NOMO-1 treated with DMSO at 0.1 percent for 48 hours (cell line): ENCODE results near the gene RAMACL.
A peak's percentile ranks its signal among the peaks of the same experiment; 100 is the strongest.
"Not testable (repeated sequence)": the region's sequence is repeated elsewhere in the genome, so short reads cannot be mapped to it uniquely, and the experiment has no call there.

Experiments
- DNase-seq: peaks from one replicate; lab custom pipeline; 2025; ENCODE audit not compliant: unreplicated experiment; lab: John Stamatoyannopoulos, UW

The RAMACL gene

DNA sequence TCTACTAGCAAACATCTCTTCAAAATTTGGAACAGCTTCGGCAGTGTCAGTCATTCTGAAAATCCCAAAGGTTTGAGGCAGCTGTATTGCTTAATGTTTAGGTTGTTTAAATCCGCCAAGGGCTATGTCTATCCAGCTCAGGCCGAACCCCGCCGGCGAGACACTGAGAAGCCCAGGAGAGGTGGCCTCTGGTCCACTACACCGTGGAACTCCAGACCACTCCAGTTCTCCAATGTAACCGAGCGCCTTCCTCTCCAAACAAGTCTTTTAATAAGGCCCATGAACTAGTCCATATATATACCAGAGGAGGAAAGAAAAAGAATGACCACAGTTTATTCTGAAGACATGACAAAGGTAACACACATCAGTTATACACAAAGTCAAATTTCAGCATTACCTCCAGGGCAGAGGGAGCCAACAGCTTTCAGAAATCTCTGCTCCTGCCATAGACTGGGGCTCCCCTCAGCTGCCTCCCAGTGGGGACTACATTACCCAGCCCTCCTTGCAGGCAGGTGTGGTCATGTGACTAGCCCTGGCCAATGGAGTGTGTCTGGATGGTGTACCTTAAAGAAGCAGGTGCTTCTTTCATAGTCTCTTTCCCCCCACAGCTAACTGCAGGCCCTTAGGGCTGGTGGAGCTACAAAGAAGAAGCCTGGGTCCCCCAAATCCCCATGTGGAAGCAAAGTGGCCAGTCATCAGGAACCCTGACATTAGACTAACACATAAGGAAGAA lies at the start of gene RAMACL:
RAMACL (minus strand) TSS at position 255 of the 733 bp plus-strand sequence; CDS start at position 54, 201 bp downstream.
- peak; percentile 19 for DNase-seq

DNA sequence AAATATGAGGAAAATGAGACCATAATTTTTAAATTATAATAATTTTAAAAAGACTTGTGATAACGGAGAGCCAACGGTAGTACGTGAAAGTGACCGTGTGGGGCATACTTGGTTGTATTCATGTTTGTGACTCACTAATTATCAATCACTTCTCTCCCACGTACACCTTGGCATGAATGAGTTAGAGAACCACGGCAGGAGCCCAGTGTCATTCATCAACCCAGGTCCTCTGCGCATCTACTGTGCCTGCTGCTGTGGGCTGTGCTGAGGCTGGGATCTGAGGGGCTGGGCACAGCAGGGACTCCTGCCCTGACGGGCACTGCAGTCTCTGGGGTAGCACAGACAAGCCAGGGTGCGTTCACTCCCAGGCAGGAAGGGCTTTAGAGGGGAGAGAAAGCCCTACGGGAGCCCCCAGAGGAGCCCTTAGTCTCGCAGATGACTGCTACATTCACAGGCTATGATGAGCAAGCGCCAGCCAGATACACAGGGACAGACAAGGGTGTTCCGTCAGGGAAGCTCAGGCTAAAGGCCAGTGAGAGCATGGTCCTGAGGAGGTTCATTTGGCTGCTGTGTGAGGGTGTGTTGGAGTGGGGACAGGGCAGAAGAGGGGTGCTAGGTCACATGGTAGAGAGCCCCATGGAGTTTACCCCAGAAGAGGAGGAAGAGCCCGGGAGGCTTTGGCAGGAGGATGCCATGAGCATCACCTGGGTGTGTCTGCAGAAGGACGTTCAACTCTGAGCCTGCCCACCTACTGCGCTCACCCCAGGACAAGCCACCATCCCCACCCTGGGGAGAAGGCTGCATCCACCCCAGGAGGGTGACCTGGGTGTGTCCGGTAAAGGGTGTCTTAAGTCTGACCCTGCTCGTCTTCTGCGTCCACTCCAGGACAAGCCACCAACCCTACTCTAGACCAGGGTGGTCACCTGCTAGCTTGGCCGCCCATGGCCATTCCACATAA lies 48.8 kb upstream of the RAMACL start:
- DNase-seq = no peak

- DNase-seq = not testable (repeated sequence)
Measured at GRCh38 chr6:166634581-166634980, 48.1 kb upstream of the RAMACL start.

DNA sequence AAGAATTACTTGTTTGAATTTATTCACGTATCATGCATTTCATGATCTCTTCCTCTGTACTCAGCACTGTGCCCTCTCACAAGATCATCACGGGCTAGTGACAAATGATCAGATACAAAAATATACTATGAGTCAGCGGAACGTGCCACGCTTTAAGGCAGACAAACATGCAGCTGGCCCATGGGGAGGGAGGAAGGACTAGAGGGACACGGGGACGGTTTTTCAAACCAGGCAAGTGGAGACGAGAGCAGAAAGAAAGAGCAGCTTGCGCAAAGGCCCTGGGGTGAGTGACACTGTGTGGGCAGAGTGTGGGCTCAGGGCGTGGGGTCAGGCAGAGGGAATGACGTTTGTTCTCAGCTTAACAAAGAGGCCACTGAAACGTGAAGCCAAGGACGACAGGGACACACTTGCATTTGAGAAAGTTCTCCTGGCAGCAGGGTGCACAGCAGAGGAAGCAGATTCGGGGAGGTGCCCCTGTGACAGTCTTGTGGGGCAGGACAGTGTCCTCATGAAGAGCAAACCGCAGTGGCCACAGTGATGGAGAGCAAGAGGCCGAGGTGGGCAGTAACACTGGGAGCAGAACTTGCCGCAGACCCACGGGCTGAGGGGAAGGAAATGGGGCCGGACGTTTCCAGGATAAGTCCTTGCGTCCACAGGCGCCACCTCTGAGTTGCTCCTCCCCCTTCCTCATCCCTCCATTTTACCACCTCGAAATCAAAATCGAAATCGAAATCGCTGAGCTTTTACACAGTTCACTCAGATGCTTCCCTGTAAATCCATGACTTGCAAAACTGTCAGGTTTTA lies 47.5 kb upstream of the RAMACL start:
- peak; percentile 70 for DNase-seq

GRCh38 chr6:166632731-166633130 lies 46.3 kb upstream of the RAMACL start:
- no peak for DNase-seq

- DNase-seq = no peak
Measured at GRCh38 chr6:166630462-166630861, 44.0 kb upstream of the RAMACL start.

DNA sequence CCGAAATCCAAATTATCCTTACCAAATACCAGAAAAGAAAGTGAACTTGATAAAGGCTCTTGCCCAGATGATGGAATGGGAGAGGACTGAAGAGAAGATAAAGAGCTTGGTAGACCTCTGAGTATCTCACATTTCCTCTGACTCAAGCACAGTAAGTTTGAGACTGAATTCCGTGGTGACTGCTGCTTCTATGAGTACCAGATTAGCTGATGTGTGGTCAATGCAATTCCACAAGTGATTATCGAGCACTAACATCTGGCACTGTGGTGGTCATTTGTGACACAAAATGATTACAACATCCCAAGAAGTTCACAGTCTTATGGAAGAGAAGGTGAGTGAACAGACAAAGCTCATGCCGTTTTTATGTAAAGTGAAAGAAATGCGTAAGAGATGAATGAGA lies 43.1 kb upstream of the RAMACL start:
- DNase-seq = no peak

- peak; percentile 39 for DNase-seq
Measured at GRCh38 chr6:166627875-166628801, 41.7 kb upstream of the RAMACL start.

DNA sequence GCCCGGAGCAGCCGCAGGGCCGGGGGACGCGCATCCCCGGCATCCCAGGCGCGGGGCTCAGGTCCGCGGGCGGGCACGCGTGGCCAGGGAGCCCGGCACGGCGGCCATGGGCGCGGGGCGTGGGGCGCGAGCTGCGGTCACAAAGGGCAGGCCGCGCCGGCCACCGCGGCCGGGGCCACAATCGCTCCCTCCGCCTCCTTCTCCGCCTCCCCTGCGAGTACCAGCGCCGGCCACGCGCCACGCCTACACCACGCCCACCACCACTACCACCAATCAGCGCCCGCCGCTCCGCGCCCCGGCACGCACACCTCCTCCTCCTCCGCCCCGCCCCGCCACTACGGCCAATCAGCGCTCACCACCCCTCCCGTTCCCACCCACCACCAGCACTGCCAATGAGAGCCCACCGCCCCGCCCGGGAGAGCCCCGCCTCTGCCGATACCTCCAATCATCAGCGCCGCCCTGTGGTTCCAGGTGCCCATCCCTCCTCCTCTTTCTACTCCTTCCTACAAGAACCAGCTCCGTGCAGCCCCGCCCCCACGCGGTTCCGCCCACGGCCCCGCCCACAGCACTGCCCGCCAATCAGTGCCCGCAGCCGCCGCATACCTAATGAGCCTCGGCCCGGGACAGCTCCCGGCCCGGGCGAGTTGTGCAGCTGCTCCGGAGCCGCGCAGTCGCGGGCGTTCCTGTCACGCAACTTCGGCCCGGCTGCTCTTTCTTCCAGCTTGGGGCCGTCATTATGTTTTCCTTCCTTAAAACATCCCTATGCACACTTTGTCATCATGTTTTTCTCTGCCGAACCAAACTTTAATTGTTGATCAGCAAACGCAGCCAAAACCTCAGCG lies 40.8 kb upstream of the RAMACL start, which contains the start of gene RPS6KA2:
RPS6KA2 (minus strand) TSS at position 219 of the 842 bp plus-strand sequence. CDS start 232 bp downstream, outside the sequence.
- DNase-seq = peak; percentile 99

DNA sequence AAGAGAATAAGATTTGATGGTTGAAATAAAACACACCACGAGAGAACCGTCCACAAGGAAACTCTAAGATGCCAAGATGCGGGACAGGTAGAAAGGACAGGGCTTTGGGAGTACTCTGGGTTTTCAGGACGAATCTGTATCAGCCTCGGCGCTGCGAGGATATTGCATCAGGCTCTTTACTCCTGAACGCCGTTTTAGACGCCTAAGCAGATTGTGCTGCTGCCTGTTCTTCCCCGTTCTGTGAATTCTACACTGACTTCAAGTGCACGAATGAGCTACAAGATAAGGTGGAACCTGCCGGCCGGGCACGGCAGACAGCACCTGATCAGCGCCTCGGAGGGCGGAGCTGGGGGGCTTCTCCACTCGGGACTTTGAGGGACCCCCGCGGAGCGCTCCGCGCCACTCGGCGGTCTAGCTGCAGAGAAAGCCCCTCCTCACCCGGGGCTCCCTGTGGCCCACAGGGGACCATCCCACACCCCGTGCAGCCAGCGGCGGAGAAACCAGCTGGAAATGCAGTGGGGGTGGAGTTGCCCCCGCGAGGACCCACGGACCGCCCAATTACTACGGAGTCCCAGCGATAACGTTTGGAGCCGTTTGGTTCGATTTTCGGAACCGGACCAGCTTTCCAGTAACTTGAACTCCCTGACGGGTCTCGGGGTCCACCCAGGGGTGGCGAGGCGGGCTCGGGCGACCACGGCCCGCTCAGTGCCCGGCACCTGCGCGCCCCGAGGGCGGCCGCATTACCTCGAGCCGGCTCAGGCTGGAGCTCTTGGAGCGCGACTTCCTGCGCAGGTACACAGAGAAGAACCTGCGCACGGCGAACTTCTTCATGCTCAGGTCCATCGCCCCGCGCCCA lies 39.9 kb upstream of the RAMACL start:
- peak; percentile 34 for DNase-seq

DNA sequence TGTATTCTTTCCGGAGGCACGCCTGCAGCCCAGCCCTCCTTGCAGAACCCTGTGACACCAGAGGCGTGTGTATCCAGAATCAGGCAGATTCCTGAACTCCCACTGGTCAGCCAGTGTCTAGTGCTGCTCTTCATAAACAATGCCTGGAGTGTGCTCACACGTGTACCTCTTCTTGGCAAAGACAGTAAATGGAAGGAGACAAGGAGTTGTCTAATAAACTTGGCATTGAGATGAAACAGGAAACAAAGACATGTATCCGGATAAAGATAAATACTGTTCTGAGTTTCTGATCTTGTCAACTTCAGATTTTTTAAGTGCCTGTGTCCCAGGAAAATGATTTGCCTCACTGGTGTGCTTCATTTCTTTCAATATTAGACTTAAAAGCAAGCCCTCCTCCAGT lies 38.9 kb upstream of the RAMACL start:
- no peak for DNase-seq

DNA sequence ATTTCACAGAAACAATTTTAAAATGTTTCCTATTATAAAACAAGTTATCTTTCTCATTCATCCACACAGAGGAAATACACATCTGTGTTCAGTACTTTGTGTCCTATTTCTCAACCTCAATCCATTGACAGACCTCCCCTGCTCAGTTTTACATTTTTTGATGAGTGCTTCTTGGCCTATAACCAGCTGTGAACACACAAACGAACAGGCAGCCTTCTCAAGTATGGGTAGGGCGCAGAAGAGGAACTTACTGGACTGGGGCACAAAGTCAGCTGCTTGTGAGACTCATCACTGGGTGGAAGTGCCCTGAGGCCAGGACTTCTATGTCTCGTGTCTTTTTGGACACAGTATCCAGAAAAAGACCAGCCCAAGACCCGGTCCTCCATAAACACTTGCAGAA lies 37.8 kb upstream of the RAMACL start:
- peak; percentile 54 for DNase-seq

GRCh38 chr6:166623318-166623717 lies 36.8 kb upstream of the RAMACL start:
- DNase-seq = no peak

DNA sequence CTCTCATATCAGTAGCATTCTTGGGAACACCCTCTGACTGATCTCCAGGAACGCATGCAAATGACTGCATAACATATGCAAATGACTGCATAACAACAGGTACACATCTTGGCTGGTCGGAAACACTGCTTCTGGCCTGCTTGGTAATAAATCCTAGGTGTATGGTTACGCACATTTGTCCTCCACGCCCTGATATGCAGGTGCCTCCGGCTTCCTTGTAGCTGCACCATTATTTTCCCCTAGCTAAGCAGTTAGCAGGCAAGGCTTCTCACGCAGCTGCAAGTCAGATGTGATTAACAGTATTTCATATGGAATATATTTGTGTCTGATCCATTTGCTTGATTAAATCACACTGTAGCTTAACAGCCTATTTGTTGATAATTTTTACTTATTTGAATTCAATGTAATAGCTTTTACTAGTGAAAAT lies 34.6 kb upstream of the RAMACL start:
- DNase-seq = no peak

GRCh38 chr6:166620478-166621113 lies 34.1 kb upstream of the RAMACL start:
- DNase-seq = no peak

DNA sequence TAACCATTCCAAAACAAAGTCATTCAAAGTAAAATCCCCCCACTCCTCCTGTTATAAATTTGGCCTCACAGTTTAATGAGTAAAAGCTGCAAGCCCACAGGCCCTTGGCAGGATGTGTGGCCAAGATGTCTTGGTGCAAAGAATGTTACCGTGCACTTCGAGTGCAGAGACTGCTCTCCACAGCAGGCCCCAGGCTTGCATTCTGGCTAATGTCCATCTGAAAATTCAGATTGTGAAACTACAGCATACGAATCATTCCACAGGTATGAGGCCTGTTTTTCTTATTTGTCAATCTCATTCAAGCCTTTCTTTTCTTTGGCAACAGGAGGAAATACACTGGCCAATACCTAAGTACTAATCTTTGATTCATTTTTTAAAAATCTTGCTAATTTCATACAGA lies 33.4 kb upstream of the RAMACL start:
- no peak for DNase-seq

GRCh38 chr6:166618866-166619761 lies 32.6 kb upstream of the RAMACL start:
- no peak for DNase-seq
